Stomach (tissue), 4 donors: ENCODE data around the gene PCDHGC3.

Experiments
- EP300 ChIP-seq: sonication (generic); formaldehyde crosslinking; IDR thresholded peaks from one replicate; pipeline ENCODE4 v1.6.1; 2017; ENCODE audit warnings: antibody characterized with exemption
- POLR2A ChIP-seq, 4 donors: fragments of 450-650 bp; IDR thresholded peaks; one replicate each; pipeline ENCODE4 v1.6.1; 2016; ENCODE audit warnings: antibody characterized with exemption in 4 of 4, control low read depth in 2 of 4, mild to moderate bottlenecking in 1 of 4, moderate library complexity in 1 of 4
- POLR2AphosphoS5 ChIP-seq, 3 donors: sonication (generic); formaldehyde crosslinking; IDR thresholded peaks; one replicate each; pipeline ENCODE4 v1.6.1; 2016; ENCODE audit warnings: antibody characterized with exemption in 3 of 3
- TF ChIP-seq, protein P1 (sequence below), 7 experiments: fragments of 450-650 bp in 4 of 7; fragments of 200-600 bp in 3 of 7; sonication (generic) in 3 of 7; IDR thresholded peaks; one replicate each; pipeline ENCODE4 v1.5.1; 2016 to 2019; ENCODE audit warnings: antibody characterized with exemption in 7 of 7, control low read depth in 2 of 7, mild to moderate bottlenecking in 1 of 7

DNA sequence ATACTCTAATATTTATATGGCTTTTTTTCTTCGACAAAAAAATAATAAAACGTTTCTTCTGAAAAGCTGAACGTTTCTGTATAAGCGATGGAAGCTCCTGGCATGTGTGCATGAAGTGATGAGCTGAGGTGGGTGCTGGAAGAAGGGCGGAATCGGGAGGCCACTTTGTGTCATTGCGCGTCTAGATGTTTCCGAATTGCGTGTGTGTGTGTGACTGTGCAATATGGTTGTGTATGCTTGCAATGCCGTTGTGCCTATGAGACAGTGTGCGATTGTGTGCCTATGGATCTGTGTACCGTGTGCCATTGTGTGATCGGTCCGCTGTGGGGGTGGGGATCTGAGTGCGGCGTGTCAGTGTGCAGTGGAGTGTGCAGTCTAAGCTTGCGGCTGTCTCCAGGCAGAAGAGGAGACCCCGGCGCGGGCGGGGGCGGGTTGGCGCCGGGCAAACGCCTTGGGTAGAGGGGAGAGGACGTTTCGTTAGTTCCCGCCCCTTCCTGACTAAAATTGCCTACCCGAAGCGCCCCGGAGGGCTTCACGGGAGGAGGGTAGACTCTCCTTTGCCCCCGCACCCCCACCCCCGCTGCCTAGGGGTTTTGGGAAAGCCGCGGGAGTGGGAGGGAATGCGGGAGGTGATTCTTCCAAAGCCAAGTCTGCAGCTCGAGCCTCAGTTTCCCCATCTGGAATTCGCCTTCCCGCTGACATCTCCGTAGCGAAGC, 37.3 kb downstream of the PCDHGC3 start:
- TF ChIP-seq, protein P1, sequence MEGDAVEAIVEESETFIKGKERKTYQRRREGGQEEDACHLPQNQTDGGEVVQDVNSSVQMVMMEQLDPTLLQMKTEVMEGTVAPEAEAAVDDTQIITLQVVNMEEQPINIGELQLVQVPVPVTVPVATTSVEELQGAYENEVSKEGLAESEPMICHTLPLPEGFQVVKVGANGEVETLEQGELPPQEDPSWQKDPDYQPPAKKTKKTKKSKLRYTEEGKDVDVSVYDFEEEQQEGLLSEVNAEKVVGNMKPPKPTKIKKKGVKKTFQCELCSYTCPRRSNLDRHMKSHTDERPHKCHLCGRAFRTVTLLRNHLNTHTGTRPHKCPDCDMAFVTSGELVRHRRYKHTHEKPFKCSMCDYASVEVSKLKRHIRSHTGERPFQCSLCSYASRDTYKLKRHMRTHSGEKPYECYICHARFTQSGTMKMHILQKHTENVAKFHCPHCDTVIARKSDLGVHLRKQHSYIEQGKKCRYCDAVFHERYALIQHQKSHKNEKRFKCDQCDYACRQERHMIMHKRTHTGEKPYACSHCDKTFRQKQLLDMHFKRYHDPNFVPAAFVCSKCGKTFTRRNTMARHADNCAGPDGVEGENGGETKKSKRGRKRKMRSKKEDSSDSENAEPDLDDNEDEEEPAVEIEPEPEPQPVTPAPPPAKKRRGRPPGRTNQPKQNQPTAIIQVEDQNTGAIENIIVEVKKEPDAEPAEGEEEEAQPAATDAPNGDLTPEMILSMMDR (IDR thresholded peaks at IDR 0.05): no peak
- TF ChIP-seq POLR2A (IDR thresholded peaks at IDR 0.05) (no peak), POLR2AphosphoS5 (IDR thresholded peaks at IDR 0.05) (peak in 1 of 3 donors; percentile 13), EP300 (no peak)
